ENCODE data around the gene HOXC5.

The HOXC5 gene
- 0 to 0.03 (median 0) reads per million in 18 experiments for total RNA-seq

- peak; percentile 68 to 74 for DNase-seq
Measured at GRCh38 chr12:54032627-54033100, at the start of gene HOXC5. Gene HOXC5, plus strand, starts transcription at chr12:54033050. Its CDS starts 73 bp downstream, at chr12:54033123.

- peak in 1 of 2 donors; percentile 22 for DNase-seq
Measured at GRCh38 chr12:53983568-53983949, 49.3 kb upstream of the HOXC5 start.

- DNase-seq = no peak
Measured at GRCh38 chr12:53983950-53984572, 48.8 kb upstream of the HOXC5 start.

GRCh38 chr12:53984901-53985691 lies 47.8 kb upstream of the HOXC5 start, which contains the start of gene HOXC10:
Gene HOXC10, plus strand, starts transcription at chr12:53985146. Its CDS starts 114 bp downstream, at chr12:53985260.
- DNase-seq = peak; percentile 33 to 36

- no peak for DNase-seq
Measured at GRCh38 chr12:53985692-53985993, 47.2 kb upstream of the HOXC5 start.

GRCh38 chr12:53985994-53986685 lies 46.7 kb upstream of the HOXC5 start:
- no peak for DNase-seq

- no peak for DNase-seq
Measured at GRCh38 chr12:53986686-53987483, 46.0 kb upstream of the HOXC5 start.

GRCh38 chr12:53987787-53988230 lies 45.0 kb upstream of the HOXC5 start:
- no peak for DNase-seq

GRCh38 chr12:53988541-53989226 lies 44.2 kb upstream of the HOXC5 start:
- no peak for DNase-seq

- DNase-seq = peak; percentile 6 to 22
Measured at GRCh38 chr12:53989227-53990113, 43.4 kb upstream of the HOXC5 start.

GRCh38 chr12:53990311-53991076 lies 42.4 kb upstream of the HOXC5 start:
- DNase-seq = no peak

GRCh38 chr12:53991077-53991460 lies 41.8 kb upstream of the HOXC5 start:
- DNase-seq = no peak

- DNase-seq = no peak
Measured at GRCh38 chr12:53992377-53992889, 40.4 kb upstream of the HOXC5 start.

GRCh38 chr12:53993162-53994008 lies 39.5 kb upstream of the HOXC5 start:
- no peak for DNase-seq

- DNase-seq = no peak
Measured at GRCh38 chr12:53994009-53994263, 38.9 kb upstream of the HOXC5 start.

GRCh38 chr12:53994264-53995001 lies 38.4 kb upstream of the HOXC5 start:
- DNase-seq = no peak

- DNase-seq = no peak
Measured at GRCh38 chr12:53995002-53995377, 37.9 kb upstream of the HOXC5 start.
